Rectal smooth muscle tissue (tissue), 1 donor: ENCODE data around the gene ACVR2A.

Source experiments
- H3K27ac ChIP-seq: one replicate; pipeline ENCODE4 v1.7.0; 2013; ENCODE audit warnings: low read depth, low read length, inconsistent platforms
- H3K27me3 ChIP-seq: one replicate; pipeline ENCODE4 v1.7.0; 2013; ENCODE audit warnings: low read length; ENCODE audit not compliant: control insufficient read depth, insufficient read depth
- H3K36me3 ChIP-seq: one replicate; pipeline ENCODE4 v1.7.0; 2013; ENCODE audit warnings: low read length; ENCODE audit not compliant: control insufficient read depth, insufficient read depth
- H3K4me1 ChIP-seq: one replicate; pipeline ENCODE4 v1.7.0; 2013; ENCODE audit warnings: low read length; ENCODE audit not compliant: control insufficient read depth, insufficient read depth
- H3K4me3 ChIP-seq: one replicate; pipeline ENCODE4 v1.7.0; 2013; ENCODE audit warnings: low read length
- H3K9ac ChIP-seq: one replicate; pipeline ENCODE4 v1.7.0; 2013; ENCODE audit warnings: low read length

Gene ACVR2A

DNA sequence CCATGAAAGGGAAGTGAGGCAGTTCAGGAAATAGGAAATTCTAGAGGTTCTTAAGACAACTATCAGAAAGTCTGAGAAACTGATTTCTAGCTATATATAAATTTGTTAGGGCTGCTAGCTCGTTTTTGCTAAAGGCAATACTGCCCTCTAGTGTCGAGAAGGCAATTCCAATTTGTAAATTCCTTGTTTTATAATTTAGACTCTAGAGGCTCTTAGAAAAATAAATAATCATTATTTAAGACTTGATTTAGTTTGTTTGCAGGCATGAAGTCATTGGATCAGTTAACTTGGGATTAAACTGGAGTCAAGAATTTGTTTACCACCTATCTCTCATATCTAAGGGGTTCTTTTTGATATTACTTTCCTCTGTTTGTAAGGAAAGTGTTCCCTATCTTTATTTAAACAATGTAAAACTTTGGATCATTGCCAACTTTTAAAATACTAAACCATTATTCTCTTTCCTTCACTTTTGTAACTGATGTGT is 66.2 kb downstream of the ACVR2A start:
- Histone ChIP-seq H3K4me3 (no peak overlapping the region), H3K9ac (no peak overlapping the region), H3K27me3 (no peaks in the 10 kb centered on the region), H3K36me3 (no peaks in the 10 kb centered on the region), H3K27ac (no peak overlapping the region), H3K4me1 (peaks cover 13% of the 10 kb centered on the region)

DNA sequence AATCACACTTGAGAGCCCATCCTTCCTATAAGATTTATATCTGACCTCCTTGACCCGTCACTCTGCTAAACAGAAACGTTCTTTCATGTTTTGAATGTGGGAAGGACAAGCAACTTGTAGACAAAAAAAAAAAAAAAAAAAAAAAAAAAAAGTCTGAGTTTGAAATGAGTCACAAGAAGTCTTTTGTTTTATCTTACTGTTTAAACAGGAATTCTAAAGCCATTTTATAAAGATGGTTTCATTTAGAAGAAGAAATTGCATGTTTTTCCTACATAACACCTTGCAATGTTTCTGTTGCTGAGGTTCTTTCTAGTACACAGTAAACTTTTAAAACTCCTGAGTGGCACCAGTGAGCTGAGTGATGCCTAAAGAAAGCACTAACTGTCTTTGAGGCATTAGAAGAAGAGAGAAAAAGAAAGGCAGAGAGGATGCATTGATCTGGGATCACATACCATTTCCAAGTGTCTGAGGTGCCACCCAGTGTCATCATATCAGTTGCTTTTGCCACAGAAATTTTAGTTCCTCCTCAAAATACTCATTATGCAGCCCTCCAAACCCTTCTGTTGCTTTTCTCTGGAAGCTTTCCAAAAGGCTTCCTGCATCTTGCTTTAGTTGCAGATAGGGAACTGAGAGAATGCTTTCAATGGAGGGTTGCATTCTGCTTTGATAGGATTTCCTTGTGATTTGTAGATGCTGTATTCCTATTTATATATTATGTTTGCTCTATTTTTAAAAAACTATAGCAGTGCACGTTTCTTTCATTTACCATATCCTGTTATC is 69.1 kb downstream of the ACVR2A start:
- H3K27ac ChIP-seq: no peak overlapping the region
- H3K36me3 ChIP-seq: no peaks in the 10 kb centered on the region
- no peaks in the 10 kb centered on the region for H3K27me3 ChIP-seq

DNA sequence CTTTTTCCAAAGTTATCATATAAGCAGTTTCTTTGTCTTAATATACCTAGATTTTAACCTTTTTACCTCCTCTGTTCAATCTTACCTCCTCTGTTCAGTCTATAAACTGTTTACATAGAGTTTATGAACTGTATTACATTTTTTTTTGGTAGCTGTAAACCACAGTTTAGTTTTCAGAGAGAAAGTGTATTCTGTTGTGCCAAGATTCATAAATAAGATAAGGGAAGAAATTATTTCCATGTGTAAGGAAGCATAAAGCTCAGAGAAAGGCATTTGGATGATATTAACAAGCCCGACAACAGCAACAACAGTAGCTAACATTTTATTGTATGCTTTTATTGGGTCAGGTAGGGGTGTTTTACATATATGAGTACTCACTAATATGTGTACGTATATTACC is 71.2 kb downstream of the ACVR2A start:
- no peaks in the 10 kb centered on the region for H3K36me3 ChIP-seq
- no peaks in the 10 kb centered on the region for H3K27me3 ChIP-seq
- H3K9ac ChIP-seq: no peak overlapping the region
- H3K27ac ChIP-seq: no peak overlapping the region
- H3K4me1 ChIP-seq: peaks cover 15% of the 10 kb centered on the region
- H3K4me3 ChIP-seq: no peak overlapping the region

More for the DNA sequence above, 69.1 kb downstream of the ACVR2A start:
- no peak overlapping the region for H3K9ac ChIP-seq
- peaks cover 20% of the 10 kb centered on the region for H3K4me1 ChIP-seq
- H3K4me3 ChIP-seq: no peak overlapping the region

DNA sequence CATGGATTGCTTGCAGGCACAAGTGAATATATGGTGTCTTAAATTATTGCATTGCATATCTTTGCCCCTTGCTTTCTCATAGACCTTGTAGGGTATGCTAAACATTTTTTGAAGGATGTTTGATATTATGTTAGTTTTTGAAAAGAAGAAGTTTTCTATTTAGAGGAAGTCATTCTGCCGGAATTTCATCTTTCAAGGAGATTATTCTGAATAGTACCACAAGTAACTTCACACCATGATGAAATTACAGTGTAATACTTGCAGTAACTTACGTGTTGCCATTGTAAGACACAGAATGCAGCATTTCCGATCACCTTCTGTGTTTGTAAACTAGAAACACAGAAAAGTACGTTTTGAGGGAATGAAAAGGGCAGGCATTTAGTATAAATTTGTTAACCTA is 71.9 kb downstream of the ACVR2A start:
- H3K9ac ChIP-seq: no peak overlapping the region
- no peak overlapping the region for H3K4me3 ChIP-seq
- H3K27ac ChIP-seq: no peak overlapping the region
- peaks cover 13% of the 10 kb centered on the region for H3K4me1 ChIP-seq
- no peaks in the 10 kb centered on the region for H3K36me3 ChIP-seq
- H3K27me3 ChIP-seq: no peaks in the 10 kb centered on the region

DNA sequence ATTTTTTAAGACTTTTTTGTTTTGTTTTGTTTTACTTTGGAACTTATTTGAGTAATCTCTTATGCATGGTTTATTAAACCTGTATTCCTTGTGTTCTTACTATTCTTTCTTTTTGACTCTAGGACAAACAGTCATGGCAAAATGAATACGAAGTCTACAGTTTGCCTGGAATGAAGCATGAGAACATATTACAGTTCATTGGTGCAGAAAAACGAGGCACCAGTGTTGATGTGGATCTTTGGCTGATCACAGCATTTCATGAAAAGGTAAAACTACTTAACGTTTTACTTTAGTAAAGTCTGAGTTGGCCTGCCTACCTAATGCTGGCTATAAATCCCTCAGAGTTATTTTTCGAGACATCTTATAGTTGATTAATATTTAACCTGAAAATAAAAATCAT is 72.3 kb downstream of the ACVR2A start:
- Histone ChIP-seq H3K27ac (no peak overlapping the region), H3K9ac (no peak overlapping the region), H3K27me3 (no peaks in the 10 kb centered on the region), H3K4me3 (no peak overlapping the region), H3K4me1 (peaks cover 13% of the 10 kb centered on the region), H3K36me3 (no peaks in the 10 kb centered on the region)

DNA sequence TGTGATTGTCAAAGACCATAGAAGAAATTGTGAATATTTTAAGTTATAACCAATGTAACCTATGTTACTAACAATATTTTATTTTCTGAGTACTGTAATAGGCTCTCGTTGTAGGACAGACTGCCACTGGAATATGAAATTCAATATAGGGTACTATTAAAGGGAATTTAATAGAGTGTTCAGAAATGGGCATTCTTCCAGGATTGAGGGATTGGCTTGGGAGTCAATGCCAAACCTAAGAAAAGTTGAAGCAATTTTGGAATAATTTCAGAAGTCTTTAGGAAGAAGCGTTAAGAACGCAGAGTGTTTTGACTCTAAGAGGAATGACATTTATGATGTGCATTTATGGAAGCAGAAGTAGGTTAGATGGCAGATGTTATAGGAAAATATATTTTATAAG is 79.0 kb downstream of the ACVR2A start:
- no peak overlapping the region for H3K4me3 ChIP-seq
- peaks cover 10% of the 10 kb centered on the region for H3K36me3 ChIP-seq
- H3K4me1 ChIP-seq: peaks cover 4% of the 10 kb centered on the region
- no peak overlapping the region for H3K27ac ChIP-seq
- no peak overlapping the region for H3K9ac ChIP-seq
- H3K27me3 ChIP-seq: no peaks in the 10 kb centered on the region

DNA sequence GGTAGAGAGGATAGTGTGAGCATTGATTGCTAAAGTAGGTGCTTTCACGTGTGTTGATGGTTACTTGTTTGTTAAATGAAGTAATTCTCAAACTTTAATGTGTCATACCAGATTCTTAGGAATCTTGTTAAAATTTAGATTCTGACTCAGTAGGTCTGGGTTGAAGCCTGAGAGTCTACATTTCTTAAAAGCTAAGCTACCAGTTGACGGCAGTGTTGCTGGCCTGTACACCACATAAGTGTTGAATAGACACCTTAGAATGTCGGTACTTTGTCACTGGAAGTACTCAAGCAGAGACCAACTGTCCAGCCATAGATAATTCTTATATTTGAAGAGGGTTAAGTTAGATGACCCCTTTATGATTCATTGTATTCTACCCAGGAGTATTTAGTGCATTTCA is 79.8 kb downstream of the ACVR2A start:
- Histone ChIP-seq H3K36me3 (peaks cover 10% of the 10 kb centered on the region), H3K4me3 (no peak overlapping the region), H3K9ac (no peak overlapping the region), H3K4me1 (peaks cover 4% of the 10 kb centered on the region), H3K27ac (no peak overlapping the region), H3K27me3 (no peaks in the 10 kb centered on the region)

DNA sequence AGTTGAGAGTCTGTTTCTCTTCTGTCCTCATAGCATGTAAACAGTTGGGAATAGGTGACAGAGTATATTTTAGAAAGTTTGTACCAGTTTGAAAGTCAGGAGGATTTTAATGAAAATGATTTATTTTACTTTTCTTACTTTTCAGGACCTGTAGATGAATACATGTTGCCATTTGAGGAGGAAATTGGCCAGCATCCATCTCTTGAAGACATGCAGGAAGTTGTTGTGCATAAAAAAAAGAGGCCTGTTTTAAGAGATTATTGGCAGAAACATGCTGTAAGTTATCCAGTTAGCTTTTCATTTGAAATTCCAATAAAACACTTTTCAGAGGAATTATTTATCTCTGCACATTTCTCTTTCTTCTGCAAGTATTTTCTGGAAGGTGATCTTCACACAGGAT is 81.1 kb downstream of the ACVR2A start:
- Histone ChIP-seq H3K4me1 (peaks cover 4% of the 10 kb centered on the region), H3K27me3 (no peaks in the 10 kb centered on the region), H3K36me3 (peaks cover 10% of the 10 kb centered on the region), H3K27ac (no peak overlapping the region), H3K9ac (no peak overlapping the region), H3K4me3 (no peak overlapping the region)

DNA sequence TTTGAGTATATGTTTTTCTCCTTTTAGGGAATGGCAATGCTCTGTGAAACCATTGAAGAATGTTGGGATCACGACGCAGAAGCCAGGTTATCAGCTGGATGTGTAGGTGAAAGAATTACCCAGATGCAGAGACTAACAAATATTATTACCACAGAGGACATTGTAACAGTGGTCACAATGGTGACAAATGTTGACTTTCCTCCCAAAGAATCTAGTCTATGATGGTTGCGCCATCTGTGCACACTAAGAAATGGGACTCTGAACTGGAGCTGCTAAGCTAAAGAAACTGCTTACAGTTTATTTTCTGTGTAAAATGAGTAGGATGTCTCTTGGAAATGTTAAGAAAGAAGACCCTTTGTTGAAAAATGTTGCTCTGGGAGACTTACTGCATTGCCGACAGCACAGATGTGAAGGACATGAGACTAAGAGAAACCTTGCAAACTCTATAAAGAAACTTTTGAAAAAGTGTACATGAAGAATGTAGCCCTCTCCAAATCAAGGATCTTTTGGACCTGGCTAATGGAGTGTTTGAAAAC is 82.3 kb downstream of the ACVR2A start:
- peaks cover 10% of the 10 kb centered on the region for H3K36me3 ChIP-seq
- no peak overlapping the region for H3K27ac ChIP-seq

DNA sequence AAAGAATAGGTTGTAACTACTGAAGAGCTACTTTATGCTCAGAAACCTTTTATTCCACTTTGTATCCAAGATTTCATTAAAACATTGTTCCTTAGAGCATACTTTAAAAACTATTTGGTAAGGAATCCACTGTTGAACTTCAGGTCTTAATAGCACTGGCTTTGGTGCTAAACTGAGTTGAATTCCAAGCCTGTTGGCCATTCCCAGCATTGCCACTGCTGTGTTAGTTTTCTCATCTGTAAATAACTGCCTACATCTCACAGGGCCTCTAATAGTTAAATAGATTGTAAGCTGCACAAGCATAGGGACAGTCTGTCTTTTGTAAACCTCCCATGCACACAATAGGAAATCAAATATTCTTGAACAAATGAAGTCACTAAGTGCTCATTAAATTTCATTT is 89.1 kb downstream of the ACVR2A start:
- Histone ChIP-seq H3K36me3 (no peaks in the 10 kb centered on the region), H3K4me1 (no peaks in the 10 kb centered on the region), H3K27me3 (no peaks in the 10 kb centered on the region), H3K27ac (no peak overlapping the region), H3K4me3 (no peak overlapping the region), H3K9ac (no peak overlapping the region)

More for the DNA sequence above, 82.3 kb downstream of the ACVR2A start:
- H3K9ac ChIP-seq: no peak overlapping the region
- no peaks in the 10 kb centered on the region for H3K27me3 ChIP-seq
- no peak overlapping the region for H3K4me3 ChIP-seq
- H3K4me1 ChIP-seq: peaks cover 4% of the 10 kb centered on the region

DNA sequence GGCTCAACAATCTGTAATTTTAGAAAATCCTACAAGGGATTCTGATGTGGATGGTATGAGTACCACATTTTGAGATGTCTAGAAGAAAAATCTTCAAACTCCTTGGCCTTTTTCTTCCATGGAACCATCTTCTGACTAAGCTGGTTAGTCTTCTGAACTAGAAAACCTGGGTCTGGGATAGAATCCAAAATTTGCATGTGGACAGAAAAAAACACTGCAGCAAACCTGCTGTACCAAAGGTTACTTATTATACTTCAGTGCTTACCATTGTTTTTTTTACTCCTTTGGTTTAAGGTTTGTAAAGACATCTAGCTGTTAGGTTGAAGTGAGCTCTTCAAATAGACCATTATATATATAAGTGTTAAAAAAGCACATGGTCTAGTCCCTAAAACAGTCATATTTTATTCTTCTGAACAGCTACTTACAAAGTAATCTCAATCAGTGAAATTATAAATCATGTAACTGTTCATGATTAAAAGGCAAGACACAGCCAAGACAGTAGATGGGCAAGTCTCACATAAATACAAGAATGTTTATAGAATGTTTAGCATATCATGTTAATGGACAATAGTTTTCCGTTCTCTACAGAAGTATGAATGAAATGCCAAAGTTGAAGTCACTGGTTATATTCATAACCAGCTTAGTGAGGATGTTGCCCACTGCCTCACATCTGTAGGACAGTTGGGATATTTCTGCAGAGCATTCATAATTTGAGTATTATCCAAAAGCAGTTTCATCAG is 90.2 kb downstream of the ACVR2A start:
- H3K27me3 ChIP-seq: no peaks in the 10 kb centered on the region
- H3K4me3 ChIP-seq: no peak overlapping the region
- H3K36me3 ChIP-seq: no peaks in the 10 kb centered on the region
- H3K9ac ChIP-seq: no peak overlapping the region
- H3K27ac ChIP-seq: no peak overlapping the region
- H3K4me1 ChIP-seq: no peaks in the 10 kb centered on the region

DNA sequence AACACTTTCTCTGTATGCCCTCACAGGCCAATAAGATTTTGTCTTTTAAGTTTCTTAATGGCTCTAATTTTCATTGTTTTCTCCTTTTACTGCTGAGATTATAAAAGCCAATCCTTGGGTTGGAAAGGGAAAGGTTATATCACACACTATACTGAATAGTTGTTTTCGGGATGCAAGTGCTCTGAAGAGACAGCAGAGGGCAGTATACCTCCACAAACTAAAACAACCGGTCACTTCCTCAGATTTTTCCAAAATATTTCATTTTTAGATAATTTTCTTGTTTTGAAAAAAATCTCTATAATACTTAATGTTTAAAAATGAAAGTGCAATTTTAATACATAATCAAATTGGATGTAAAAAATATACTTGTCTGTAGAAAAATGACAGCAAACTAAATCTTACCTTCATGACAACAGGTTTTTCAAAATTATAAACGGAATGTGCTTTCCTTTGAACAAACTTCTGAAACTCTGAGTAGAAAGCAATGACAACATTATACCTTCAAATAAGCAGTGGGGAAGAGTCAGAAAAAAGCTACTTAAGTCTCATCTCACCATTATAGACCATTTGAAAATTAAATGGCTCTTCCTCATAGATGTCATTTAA is 93.0 kb downstream of the ACVR2A start:
- Histone ChIP-seq H3K27me3 (no peaks in the 10 kb centered on the region), H3K4me1 (no peaks in the 10 kb centered on the region), H3K27ac (no peak overlapping the region), H3K4me3 (no peak overlapping the region), H3K36me3 (no peaks in the 10 kb centered on the region), H3K9ac (no peak overlapping the region)
